SK-N-SH (cell line): ENCODE data around the gene SMIM5.

Experiments used
- CTCF ChIP-seq: fragments of 200-600 bp; sonication (generic); IDR thresholded peaks from 2 replicates; pipeline ENCODE4 v1.6.1; 2017; ENCODE audit warnings: antibody characterized with exemption, mild to moderate bottlenecking, moderate library complexity
- RAD21 ChIP-seq: IDR thresholded peaks from 2 replicates; pipeline ENCODE4 v1.6.1; 2012; ENCODE audit warnings: mild to moderate bottlenecking, low read length
- YY1 ChIP-seq: IDR thresholded peaks from 2 replicates; pipeline ENCODE4 v1.4.0; 2012; ENCODE audit warnings: low read depth, mild to moderate bottlenecking

DNA sequence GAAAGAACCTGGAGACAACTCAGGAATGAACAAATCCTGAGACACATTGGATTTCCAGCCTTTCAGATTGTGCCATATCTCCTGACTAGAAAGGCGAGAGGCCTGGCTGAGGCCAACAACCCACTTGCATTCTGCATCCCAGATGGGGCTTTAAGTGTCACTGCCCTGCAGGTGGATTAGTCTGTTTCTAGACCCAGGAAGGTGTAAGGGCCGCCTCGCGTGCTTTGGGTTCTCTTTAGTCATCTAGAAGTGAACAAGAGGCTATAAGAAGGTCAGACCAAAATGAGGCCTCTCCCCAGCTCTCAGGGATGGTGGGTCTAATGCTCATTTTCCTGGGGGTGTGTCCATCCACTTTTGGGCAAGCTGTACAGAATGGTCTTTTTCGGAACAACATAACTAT, 38.8 kb downstream of the SMIM5 start:
- TF ChIP-seq YY1 (no peak), CTCF (no peak), RAD21 (no peak)
